ENCODE measurements around the gene CPA3.

The CPA3 gene

DNA sequence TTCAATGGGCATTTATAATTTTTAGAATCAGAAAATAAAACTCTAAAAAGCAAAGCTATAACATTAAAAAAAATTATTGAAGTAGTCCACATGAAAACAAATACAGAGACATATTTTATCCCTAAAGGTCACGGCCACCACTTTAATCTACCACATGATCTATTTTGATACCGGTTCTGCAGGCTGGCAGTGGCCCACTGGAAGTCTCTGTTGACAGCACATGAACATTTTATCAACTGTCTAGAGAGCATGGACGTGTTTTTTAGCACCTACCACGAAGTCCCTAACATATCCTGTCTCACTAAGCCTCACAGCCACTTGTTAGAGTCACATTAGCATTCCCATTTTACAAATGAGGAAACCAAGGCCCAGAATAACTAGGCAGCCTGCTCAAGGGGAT lies 1.8 kb upstream of the CPA3 start:
- DNase-seq, result no peak

DNA sequence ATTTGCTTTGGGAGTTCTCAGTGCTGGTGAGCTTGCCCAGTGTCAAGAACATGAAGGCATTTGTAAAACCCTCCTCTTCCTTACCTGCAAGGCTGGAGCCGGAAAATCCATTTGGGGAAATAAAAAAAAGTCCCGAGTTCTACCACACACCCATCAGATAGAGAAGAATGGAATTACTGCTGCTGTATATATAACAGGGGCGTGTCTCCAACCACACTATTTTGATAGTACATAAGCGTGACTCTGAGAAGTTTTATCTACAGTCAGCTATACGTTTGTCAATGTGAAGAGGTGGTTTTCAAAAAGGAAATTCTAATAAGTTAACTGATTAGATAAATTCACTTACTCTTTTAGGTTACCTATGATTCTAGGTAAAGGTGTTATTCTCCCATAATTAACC lies 1.3 kb upstream of the CPA3 start:
- no peak for DNase-seq

DNA sequence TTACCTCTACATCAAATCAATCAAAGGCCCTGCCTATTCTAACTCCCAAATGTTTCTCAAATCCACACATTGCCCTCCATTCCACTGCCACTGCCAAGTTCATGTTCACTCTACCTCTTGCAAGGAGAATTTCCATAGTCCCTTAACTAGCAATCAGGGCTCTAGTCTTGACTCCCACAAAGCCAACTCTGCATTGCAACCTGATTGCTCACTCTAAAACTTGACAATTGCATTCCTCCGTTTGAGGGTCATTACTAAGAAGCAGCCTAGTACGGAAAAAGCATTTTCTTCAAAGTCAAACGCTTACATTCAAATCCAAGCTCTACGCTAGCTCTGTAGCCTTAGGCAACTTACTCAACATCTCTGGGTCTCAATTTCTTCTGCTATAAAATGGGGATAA lies 1.2 kb downstream of the CPA3 start:
- no peak for DNase-seq

DNA sequence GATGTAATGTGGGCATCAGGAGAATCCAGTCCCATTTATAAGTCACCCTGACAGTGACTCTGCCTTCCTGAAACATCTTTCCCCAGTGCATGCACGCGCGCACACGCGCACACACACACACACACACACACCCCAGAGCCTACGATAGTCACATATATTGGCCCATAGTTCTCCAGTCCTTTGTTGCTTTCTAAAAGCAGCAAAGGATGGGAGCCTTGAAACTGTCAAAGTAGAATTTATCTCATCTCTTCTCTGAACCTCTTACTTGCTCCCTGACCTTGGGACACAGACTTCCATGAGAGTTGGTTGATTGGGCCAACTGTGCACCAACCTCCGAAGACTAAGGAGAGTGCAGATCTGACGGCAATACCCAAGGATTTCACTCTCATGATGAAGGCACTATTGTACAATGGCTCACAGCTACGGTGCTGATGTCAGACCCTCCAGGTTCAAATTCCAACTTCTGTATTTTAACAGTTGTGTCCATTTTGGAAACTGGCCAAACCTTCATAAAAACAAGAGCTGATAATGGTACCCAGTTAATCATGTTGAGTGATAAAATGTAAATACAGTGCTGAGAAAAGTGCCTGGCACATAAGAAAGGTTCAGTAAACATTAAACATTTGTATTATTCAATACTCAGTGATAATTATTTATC lies 8.3 kb downstream of the CPA3 start:
- no peak for DNase-seq

- no peak for DNase-seq
Measured at GRCh38 chr3:148873977-148874376, 8.9 kb downstream of the CPA3 start.

DNA sequence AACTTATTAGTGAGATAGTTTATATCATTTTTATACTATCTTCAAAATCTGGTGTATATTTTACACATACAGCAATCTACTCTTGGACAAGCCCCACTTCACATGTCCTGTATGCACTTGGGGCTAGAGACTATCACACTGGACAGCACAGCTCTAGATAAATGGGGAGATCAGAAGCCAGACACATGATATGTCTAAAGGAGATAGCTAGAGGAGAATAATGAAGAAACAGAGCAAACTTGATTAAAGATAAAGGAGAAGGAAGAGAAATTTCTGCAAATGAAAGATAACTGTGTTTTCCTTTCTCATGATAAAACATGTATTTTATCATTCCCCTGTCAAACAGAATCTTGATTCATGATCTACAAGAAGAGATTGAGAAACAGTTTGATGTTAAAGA lies 13.0 kb downstream of the CPA3 start:
- no peak for DNase-seq

DNA sequence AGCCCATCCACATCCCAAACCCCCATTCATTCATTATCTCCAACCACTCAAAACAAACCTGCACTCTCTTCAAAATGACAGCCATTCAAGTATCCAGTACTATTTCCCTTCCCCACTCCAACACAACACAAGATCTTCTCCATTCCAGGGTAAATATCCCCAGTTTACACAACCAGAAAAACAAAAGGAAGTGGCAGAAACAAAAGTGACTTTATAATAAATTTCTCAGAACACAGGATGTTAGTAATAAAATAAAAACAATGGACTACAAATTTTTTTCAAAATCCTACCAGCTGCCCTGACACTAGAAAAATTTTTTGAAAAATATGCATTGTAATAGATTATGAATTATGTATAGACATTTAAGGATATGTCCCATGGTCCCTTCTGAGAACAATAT lies 14.2 kb downstream of the CPA3 start:
- no peak for DNase-seq

DNA sequence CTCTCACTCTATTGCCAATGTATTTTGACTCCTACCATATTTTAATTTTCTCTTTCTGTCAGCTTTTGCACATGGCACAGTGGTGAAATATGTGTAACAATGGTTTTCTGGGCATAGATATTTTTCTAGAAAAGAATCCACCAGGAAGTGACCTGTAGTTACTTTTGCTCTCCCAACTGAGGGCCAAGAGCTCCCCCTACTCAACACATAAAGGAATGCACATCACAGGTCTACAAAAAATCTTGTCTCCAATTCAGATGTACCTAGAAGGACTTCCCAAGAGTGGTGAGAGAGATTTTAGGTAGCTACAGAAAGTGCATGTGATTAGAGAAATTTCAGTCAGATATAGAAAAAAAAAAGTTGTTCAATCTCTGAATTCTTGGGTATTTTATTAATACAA lies 15.6 kb downstream of the CPA3 start:
- no peak for DNase-seq

DNA sequence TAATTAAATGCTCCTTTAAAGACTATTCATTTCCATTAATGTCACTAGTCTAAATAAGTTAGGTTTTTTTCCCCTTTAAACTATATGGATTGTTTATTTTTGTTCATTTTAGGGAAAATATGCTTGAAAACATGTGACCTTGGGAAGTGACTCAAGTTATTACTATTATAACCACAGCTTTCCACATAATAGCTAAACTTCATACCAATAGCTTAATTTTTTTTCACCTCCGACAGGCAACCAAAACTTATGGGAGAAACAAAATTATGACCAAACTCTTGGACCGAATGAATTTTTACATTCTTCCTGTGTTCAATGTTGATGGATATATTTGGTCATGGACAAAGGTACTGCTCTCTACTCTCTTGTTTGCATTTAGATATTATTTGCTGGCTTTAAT lies 16.2 kb downstream of the CPA3 start:
- no peak for DNase-seq

- DNase-seq, result no peak
Measured at GRCh38 chr3:148882288-148882687, 17.2 kb downstream of the CPA3 start.

DNA sequence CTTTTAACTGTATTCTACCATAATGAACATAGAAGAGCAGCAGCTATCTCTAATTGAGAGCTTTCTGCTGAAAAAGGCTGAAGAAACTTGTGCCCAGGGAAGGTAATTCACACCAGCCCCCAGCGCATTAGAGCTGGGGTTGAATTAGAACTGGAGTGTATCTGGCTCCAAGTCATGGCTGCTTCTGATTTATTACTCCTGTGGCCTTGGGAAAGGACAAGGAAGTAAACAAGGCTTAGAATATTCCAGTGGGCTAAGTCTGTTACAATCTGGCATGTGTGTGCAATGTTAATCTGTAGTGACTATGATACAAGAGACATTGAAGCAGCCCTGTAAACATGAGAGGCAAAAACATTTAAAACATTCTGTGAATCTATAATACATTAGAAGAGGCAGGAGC lies 18.1 kb downstream of the CPA3 start:
- no peak for DNase-seq

- DNase-seq, result no peak
Measured at GRCh38 chr3:148884261-148884660, 19.2 kb downstream of the CPA3 start.

GRCh38 chr3:148889828-148890227 lies 24.7 kb downstream of the CPA3 start:
- no peak for DNase-seq

GRCh38 chr3:148896062-148896461 lies 31.0 kb downstream of the CPA3 start:
- no peak for DNase-seq

DNA sequence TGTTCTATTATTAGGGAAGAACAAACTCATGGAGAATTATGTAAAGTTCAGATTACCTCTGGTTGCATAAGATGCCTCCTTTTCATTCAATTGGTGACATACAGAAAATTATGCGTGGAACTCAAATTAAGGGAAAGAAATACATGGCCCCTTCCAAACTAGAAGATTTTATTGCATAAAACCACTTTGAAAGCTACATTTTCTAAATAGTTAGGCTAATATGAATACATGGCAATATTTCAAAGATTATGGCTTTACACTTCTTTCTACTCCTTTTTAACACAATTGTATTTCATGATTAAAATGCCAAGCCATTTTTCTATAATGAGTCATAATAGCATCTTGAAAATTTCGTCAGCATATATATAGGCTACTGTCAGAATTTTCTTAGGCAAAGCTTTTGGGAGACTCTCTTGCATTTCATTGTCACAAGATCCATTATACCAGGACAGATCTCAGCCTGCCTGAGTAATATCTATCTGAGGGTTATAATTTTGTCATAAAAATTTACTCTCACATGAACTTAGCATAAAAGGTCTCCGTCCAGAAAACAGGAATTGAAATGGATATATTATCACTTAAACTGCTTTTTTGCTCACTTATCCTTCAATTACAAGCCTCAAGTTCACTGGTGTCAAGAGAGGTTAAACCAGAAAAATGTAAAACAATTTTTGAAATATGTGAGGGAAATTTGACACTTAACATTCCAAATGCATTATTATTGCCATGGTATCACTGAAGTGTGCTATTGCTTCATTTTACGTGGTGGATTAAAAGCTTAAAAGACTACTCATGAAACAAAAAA lies 37.1 kb downstream of the CPA3 start:
- no peak for DNase-seq

- DNase-seq, result no peak
Measured at GRCh38 chr3:148903022-148903442, 37.9 kb downstream of the CPA3 start.

DNA sequence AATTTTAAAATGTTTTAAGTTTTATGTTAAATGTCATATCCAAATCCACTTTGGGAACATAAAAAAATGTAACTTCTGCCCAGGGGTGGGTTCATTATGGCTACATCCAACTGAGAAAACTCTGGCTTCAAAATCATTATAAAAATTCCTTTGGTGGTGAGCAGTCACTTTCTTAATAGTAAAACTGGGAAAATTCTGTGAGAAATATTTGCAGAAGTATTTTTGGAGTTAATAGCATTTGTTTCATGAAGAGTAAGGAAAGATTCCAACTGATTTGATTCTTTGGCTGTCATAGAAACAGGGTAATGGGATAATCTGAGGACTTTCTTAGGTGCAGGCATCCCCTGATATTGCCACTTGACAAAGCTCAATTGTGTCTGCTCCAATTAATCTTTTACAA lies 38.8 kb downstream of the CPA3 start:
- no peak for DNase-seq

- DNase-seq, result no peak
Measured at GRCh38 chr3:148906667-148907066, 41.6 kb downstream of the CPA3 start.

DNA sequence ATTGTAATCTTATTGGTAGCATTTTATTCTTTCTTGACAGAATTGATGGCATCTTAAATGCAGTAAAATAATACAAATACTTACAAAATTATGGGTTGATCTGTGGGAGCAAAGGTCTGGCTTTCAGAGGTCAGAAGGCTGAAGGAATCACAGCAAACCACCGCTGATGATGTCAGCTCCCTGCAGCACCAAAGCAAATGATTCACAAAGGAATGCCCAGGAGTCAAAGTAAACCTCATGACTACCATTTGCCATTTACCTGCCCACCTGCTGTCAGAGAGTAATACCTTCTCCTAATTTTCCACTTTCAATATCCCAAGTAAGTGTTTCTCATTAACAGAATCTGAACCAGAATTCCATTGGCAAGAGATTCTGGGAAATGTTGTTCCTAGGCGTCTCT lies 46.1 kb downstream of the CPA3 start:
- no peak for DNase-seq

GRCh38 chr3:148911592-148911991 lies 46.5 kb downstream of the CPA3 start:
- DNase-seq, result no peak

DNA sequence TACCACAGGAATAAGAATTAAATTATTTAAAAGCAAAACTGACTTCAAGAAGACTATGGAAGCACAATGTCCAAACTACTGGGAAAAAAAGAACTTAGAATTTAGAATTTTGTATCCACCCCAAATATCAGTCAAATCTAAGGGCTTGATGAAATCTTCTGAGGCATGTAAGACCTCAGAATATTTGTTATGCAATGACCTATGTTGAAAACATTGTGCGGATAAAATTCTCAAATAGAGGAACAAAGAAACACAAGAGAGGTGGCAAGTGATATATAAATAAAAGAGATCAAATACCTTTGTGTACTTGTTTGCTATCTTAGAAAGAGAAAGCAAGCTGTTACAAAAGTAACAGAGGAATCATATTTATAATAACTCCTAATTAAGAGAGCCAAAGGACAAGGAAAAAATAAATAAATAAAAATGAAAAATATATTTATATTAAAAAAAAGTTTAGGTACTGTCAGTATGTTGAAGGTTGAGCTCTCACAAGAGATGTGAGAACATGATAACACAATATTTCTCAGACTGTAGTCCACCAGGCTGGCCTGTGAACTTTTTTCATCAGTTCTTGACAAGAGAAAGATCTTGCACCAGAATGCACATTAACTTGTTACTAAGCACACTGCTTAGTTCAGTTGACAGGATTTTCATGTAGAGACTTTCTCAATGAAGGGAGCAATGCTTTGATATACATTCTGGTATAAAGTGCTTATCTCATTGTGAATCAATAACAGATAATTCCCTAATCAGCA lies 50.0 kb downstream of the CPA3 start:
- DNase-seq, result no peak

GRCh38 chr3:148916132-148916531 lies 51.0 kb downstream of the CPA3 start:
- DNase-seq, result no peak

GRCh38 chr3:148922467-148922866 lies 57.4 kb downstream of the CPA3 start:
- no peak for DNase-seq

- DNase-seq, result no peak
Measured at GRCh38 chr3:148923592-148923991, 58.5 kb downstream of the CPA3 start.
